ENCODE measurements around the gene HMCN2. TPM values are rescaled to one million over a fixed set of nuclear protein-coding genes. Genes with fewer than 3 reads are reported as not detected.

HMCN2 gene
- total RNA-seq, 2 experiments from 2014 or later: not detected

DNA sequence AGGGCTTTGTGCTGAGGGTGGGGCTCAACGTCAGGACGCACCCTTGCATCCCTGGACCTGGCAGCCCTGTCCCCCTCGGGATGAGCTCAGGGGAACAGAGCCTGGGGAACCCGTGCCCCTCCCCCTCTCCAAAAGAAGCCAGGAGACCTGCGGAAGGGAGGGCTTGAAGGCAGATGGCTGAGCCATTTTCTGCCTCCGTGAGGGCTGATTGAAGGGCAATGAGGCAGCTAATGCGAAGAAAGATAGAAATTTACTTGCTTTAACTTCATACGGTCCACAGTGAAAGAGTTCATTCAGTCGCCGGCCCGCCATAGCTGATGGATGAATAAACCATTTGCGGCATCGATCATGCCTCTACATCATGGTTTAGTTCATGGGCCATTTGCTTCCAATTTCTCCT lies 208.0 kb downstream of the HMCN2 start:
- Histone ChIP-seq H3K36me3 (ENCODE audit: insufficient read depth, low read length) (no peaks in the 10 kb centered on the region), H3K9me2 (ENCODE audit: insufficient read depth, low read length) (no peaks in the 10 kb centered on the region), H3K4me1 (ENCODE audit: insufficient read depth, low read length, poor library complexity, severe bottlenecking) (no peaks in the 10 kb centered on the region), H4K20me1 (ENCODE audit: insufficient read depth, low read length) (no peaks in the 10 kb centered on the region), H3K27ac (ENCODE audit: low read depth, low read length, poor library complexity, severe bottlenecking) (no peak overlapping the region), H2AFZ (ENCODE audit: low read length) (no peak overlapping the region), H3K4me2 (ENCODE audit: low read length) (no peak overlapping the region), H3K9me3 (ENCODE audit: low read length) (no peaks in the 10 kb centered on the region), H3K4me3 (ENCODE audit: low read depth, low read length, poor library complexity, severe bottlenecking) (no peak overlapping the region), H3K79me2 (ENCODE audit: insufficient read depth, low read depth, low read length) (no peaks in the 10 kb centered on the region)
- ChIA-PET CTCF (ENCODE audit: unreplicated experiment) (no interaction called here), POLR2A (no interaction called here)
- DNase-seq (ENCODE audit: low spot score): no peak
- intact Hi-C loops (cut with micrococcal nuclease; ENCODE audit: unreplicated experiment): no loop called here
- no peak for TF ChIP-seq EZH2phosphoT487 (IDR thresholded peaks at IDR 0.05; ENCODE audit: borderline replicate concordance, low read depth, low read length)
- no TSS peak for BruUV-seq (replicated peaks)

DNA sequence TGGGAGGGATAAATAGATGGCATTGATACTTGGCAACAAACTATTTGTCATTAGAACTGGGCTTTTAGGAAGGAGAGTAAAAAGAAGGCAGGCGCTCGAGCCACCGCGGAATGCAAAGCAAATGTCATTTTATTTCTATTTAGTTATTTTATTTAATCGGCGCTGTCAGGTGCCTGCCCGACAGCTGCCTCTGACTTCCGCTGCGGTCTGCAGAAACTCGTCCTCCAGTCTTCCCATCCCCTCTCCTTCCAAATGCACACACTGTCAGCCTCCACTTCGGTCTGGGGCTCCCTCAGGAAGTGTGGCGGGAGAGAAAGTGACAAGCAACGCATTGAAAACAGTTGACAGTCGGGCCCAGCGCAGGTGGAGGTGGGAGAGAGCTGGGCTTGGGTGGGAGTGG lies 208.5 kb downstream of the HMCN2 start:
- BruUV-seq (replicated peaks): no TSS peak

DNA sequence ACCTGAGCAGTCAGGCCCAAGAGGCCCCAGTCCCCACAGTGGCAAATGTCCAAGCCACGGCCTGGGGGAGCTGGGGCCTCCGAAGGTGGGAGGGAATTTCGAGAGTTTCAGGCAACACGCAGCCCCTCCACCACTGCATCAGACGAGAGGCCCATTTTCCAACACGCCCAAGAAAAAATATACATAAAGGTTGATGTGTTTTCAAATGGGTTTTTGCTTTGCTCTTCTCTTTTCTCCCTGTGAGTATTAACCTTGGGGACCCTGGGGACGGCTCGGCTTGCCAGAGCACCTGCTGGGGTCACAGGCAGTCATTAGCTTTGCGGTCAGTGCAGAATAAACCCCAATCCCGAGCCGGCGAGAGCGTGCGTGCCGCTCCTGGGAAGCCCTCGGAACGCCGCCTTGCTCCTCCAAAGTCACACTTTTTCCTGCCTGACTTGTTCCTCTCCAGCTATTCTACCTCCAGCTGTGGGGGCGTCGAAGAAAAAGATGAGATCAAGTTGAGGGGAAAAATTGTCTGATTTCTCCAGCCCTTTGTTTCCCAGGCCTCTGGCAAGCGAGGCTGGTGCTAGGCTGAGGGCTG lies 210.7 kb downstream of the HMCN2 start:
- no peaks in the 10 kb centered on the region for H3K79me2 ChIP-seq (ENCODE audit: insufficient read depth, low read depth, low read length)
- H3K4me2 ChIP-seq (ENCODE audit: low read length): no peak overlapping the region
- POLR2A ChIA-PET: interaction anchor here (0.7 kb wide), 1 partner anchor 68 kb away, joined by 6 read pairs; no protein-coding TSS in a partner anchor
- no peak overlapping the region for H3K4me3 ChIP-seq (ENCODE audit: low read depth, low read length, poor library complexity, severe bottlenecking)
- H3K4me1 ChIP-seq (ENCODE audit: insufficient read depth, low read length, poor library complexity, severe bottlenecking): no peaks in the 10 kb centered on the region
- no peaks in the 10 kb centered on the region for H3K9me2 ChIP-seq (ENCODE audit: insufficient read depth, low read length)
- TF ChIP-seq, protein P1, sequence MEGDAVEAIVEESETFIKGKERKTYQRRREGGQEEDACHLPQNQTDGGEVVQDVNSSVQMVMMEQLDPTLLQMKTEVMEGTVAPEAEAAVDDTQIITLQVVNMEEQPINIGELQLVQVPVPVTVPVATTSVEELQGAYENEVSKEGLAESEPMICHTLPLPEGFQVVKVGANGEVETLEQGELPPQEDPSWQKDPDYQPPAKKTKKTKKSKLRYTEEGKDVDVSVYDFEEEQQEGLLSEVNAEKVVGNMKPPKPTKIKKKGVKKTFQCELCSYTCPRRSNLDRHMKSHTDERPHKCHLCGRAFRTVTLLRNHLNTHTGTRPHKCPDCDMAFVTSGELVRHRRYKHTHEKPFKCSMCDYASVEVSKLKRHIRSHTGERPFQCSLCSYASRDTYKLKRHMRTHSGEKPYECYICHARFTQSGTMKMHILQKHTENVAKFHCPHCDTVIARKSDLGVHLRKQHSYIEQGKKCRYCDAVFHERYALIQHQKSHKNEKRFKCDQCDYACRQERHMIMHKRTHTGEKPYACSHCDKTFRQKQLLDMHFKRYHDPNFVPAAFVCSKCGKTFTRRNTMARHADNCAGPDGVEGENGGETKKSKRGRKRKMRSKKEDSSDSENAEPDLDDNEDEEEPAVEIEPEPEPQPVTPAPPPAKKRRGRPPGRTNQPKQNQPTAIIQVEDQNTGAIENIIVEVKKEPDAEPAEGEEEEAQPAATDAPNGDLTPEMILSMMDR (conservative IDR thresholded peaks at IDR 0.05; ENCODE audit: low read length): no peak
- no peak for TF ChIP-seq EZH2phosphoT487 (IDR thresholded peaks at IDR 0.05; ENCODE audit: borderline replicate concordance, low read depth, low read length)
- no peaks in the 10 kb centered on the region for H4K20me1 ChIP-seq (ENCODE audit: insufficient read depth, low read length)
- no peaks in the 10 kb centered on the region for H3K36me3 ChIP-seq (ENCODE audit: insufficient read depth, low read length)
- CTCF ChIA-PET (ENCODE audit: unreplicated experiment): no interaction called here
- no peaks in the 10 kb centered on the region for H3K9me3 ChIP-seq (ENCODE audit: low read length)
- intact Hi-C loops (cut with micrococcal nuclease; ENCODE audit: unreplicated experiment): no loop called here
- no peak overlapping the region for H2AFZ ChIP-seq (ENCODE audit: low read length)
- no TSS peak for BruUV-seq (replicated peaks)
- DNase-seq (ENCODE audit: low spot score): no peak
- H3K27ac ChIP-seq (ENCODE audit: low read depth, low read length, poor library complexity, severe bottlenecking): no peak overlapping the region

More for the DNA sequence above, 208.5 kb downstream of the HMCN2 start:
- no peaks in the 10 kb centered on the region for H3K9me2 ChIP-seq (ENCODE audit: insufficient read depth, low read length)
- H4K20me1 ChIP-seq (ENCODE audit: insufficient read depth, low read length): no peaks in the 10 kb centered on the region
- ChIA-PET POLR2A (no interaction called here), CTCF (ENCODE audit: unreplicated experiment) (no interaction called here)
- no peak overlapping the region for H3K4me2 ChIP-seq (ENCODE audit: low read length)
- H3K4me3 ChIP-seq (ENCODE audit: low read depth, low read length, poor library complexity, severe bottlenecking): no peak overlapping the region
- no peak for TF ChIP-seq EZH2phosphoT487 (IDR thresholded peaks at IDR 0.05; ENCODE audit: borderline replicate concordance, low read depth, low read length)
- TF ChIP-seq, protein P1 (conservative IDR thresholded peaks at IDR 0.05; ENCODE audit: low read length): no peak
- no peak overlapping the region for H2AFZ ChIP-seq (ENCODE audit: low read length)
- H3K9me3 ChIP-seq (ENCODE audit: low read length): no peaks in the 10 kb centered on the region
- no peaks in the 10 kb centered on the region for H3K4me1 ChIP-seq (ENCODE audit: insufficient read depth, low read length, poor library complexity, severe bottlenecking)
- H3K36me3 ChIP-seq (ENCODE audit: insufficient read depth, low read length): no peaks in the 10 kb centered on the region
- intact Hi-C loops (cut with micrococcal nuclease; ENCODE audit: unreplicated experiment): no loop called here
- DNase-seq (ENCODE audit: low spot score): no peak
- no peaks in the 10 kb centered on the region for H3K79me2 ChIP-seq (ENCODE audit: insufficient read depth, low read depth, low read length)
- no peak overlapping the region for H3K27ac ChIP-seq (ENCODE audit: low read depth, low read length, poor library complexity, severe bottlenecking)

Measured in OCI-LY7 (cell line).